BJ (cell line): Measurements from ENCODE around the gene B4GALNT1. TPM values are rescaled to one million over a fixed set of nuclear protein-coding genes. Genes with fewer than 3 reads are reported as not detected.

Experiments
- CTCF ChIA-PET: fragments of 350-600 bp; formaldehyde crosslinking; extraction: SDS; loops from one replicate; lab custom pipeline; 2021; ENCODE audit warnings: antibody characterized with exemption, inconsistent platforms; lab: Yijun Ruan, JAX
- POLR2A ChIA-PET: fragments of 300-600 bp; sonication (Branson Sonifier 250); formaldehyde crosslinking; extraction: SDS; loops from one replicate; lab custom pipeline; 2021; ENCODE audit warnings: antibody characterized with exemption; lab: Charles Lee
- DNase-seq: peaks from one replicate; pipeline ENCODE4 v3.0.0-alpha.2; 2011; ENCODE audit warnings: low read depth
- H3K27me3 ChIP-seq: 2 replicates; pipeline ENCODE4 v1.6.0; 2011; ENCODE audit warnings: low read length; ENCODE audit not compliant: control insufficient read depth, insufficient read depth
- H3K36me3 ChIP-seq: 2 replicates; pipeline ENCODE4 v1.5.1; 2011; ENCODE audit warnings: low read length; ENCODE audit not compliant: control insufficient read depth, insufficient read depth
- H3K4me3 ChIP-seq: 2 replicates; pipeline ENCODE4 v1.5.1; 2011; ENCODE audit warnings: low read depth, mild to moderate bottlenecking, control low read depth, low read length
- CTCF ChIP-seq: IDR thresholded peaks from 2 replicates; pipeline ENCODE4 v1.5.1; 2011; ENCODE audit warnings: low read depth, mild to moderate bottlenecking, control low read depth, inconsistent platforms, low read length, moderate library complexity; ENCODE audit not compliant: insufficient read depth
- polyA plus RNA-seq: library from polyadenylated mRNA; depleted of rRNA; stranded (reverse); fragments of >200 nt; gene quantifications from 2 replicates; pipeline ENCODE4 v1.2.3, GENCODE V29; 2011

Gene B4GALNT1
- polyA plus RNA-seq, 1 experiment = 2.7 TPM

DNA sequence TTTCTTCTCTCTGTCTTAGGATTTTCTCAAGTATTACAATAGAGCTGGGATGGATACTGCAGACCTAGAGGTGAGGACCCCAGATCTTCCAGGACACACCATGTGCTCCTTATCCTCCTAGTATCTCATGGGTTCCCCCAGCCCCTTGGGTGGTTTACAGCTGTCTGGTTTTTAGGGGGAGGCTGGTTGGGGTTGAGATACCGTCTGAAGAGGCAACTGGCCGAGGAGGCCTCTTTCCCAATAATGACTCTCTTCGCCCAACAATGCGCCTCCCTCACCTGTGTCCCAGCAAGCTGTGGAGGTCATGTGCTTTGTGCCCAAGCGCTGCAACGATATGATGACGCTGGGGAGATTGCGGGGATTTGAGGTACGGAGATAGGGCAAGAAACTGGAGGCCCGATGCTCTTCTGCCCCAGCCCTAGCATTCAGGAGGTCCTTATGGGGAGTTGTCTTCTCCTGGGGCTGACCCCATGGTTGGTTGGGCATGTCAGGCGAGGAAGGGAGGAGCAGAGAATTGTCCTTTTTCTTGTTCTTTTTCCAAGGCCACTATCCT is 18.0 kb downstream of the B4GALNT1 start:
- POLR2A ChIA-PET = interaction anchor here (0.6 kb wide), 1 partner anchor 342 kb away, joined by 3 read pairs; no protein-coding TSS in a partner anchor

GRCh38 chr12:57614178-57614947 is 18.6 kb downstream of the B4GALNT1 start:
- ChIA-PET CTCF (interaction anchor here (1.3 to 8.0 kb wide), 8 partner anchors 7 to 156 kb away, joined by 3 to 51 read pairs (median 6); partner anchors contain the start of gene GLI1), POLR2A (interaction anchor here (1.1 kb wide), 1 partner anchor 11 kb away, joined by 8 read pairs; no protein-coding TSS in a partner anchor)
- DNase-seq = no peak
- no peaks in the 10 kb centered on the region for H3K27me3 ChIP-seq
- TF ChIP-seq CTCF = no peak
- peaks cover 17% of the 10 kb centered on the region for H3K36me3 ChIP-seq
- H3K4me3 ChIP-seq = no peak overlapping the region

More for the DNA sequence above, 18.0 kb downstream of the B4GALNT1 start:
- peaks cover 3% of the 10 kb centered on the region; the same call in 1 of the 2 replicates for H3K27me3 ChIP-seq
- no peak for DNase-seq
- no peak for TF ChIP-seq CTCF
- CTCF ChIA-PET = interaction anchor here (1.3 to 8.0 kb wide), 7 partner anchors 9 to 156 kb away, joined by 3 to 51 read pairs (median 5); partner anchors contain the start of gene GLI1
- no peak overlapping the region for H3K4me3 ChIP-seq
- peaks cover 17% of the 10 kb centered on the region for H3K36me3 ChIP-seq

- Histone ChIP-seq H3K4me3 (no peak overlapping the region), H3K36me3 (peaks cover 20% of the 10 kb centered on the region), H3K27me3 (no peaks in the 10 kb centered on the region)
- no peak for TF ChIP-seq CTCF
- no peak for DNase-seq
- POLR2A ChIA-PET = interaction anchor here (1.1 kb wide), 1 partner anchor 10 kb away, joined by 8 read pairs; no protein-coding TSS in a partner anchor
- CTCF ChIA-PET = interaction anchor here (1.3 to 8.0 kb wide), 8 partner anchors 8 to 155 kb away, joined by 3 to 51 read pairs (median 8); partner anchors contain the start of gene GLI1
These were observed 19.4 kb downstream of the B4GALNT1 start for GRCh38 chr12:57613427-57614109.

DNA sequence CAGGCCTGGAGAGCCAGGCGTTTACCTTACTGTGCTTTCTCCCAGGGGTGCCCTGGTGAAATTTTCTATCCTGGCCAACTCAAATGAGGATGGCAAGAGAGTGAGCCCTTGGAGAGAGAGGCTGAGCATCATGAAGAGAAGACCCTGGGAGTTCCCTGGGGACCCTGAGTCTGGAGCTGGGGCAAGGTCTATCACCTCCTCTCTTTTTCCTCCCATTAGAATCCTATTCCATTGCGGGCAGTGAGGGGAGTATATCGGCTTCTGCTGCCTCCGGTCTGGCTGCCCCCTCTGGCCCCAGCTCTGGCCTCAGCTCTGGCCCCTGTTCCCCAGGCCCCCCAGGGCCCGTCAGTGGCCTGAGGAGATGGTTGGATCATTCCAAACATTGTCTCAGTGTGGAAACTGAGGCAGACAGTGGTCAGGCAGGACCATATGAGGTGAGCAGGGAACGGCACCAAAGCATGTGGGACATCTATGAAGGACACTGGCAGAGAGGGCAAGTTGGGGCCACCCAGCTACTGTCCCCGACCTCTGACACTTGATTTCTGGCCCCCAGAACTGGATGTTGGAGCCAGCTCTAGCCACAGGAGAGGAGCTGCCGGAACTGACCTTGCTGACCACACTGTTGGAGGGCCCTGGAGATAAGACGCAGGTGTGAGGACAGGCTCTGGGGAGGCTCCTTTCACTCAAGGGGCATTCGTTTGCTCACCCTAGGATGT is 20.1 kb downstream of the B4GALNT1 start:
- H3K36me3 ChIP-seq = peaks cover 20% of the 10 kb centered on the region
- ChIA-PET POLR2A (no interaction called here), CTCF (interaction anchor here (0.6 to 8.0 kb wide), 7 partner anchors 9 to 154 kb away, joined by 3 to 51 read pairs (median 7); partner anchors contain the start of gene GLI1)
- H3K4me3 ChIP-seq = no peak overlapping the region
- no peak for TF ChIP-seq CTCF
- no peaks in the 10 kb centered on the region for H3K27me3 ChIP-seq
- no peak for DNase-seq
